ENCODE measurements around the gene CDCP1.
A peak's percentile ranks its signal among the peaks of the same experiment; 100 is the strongest.

DNA sequence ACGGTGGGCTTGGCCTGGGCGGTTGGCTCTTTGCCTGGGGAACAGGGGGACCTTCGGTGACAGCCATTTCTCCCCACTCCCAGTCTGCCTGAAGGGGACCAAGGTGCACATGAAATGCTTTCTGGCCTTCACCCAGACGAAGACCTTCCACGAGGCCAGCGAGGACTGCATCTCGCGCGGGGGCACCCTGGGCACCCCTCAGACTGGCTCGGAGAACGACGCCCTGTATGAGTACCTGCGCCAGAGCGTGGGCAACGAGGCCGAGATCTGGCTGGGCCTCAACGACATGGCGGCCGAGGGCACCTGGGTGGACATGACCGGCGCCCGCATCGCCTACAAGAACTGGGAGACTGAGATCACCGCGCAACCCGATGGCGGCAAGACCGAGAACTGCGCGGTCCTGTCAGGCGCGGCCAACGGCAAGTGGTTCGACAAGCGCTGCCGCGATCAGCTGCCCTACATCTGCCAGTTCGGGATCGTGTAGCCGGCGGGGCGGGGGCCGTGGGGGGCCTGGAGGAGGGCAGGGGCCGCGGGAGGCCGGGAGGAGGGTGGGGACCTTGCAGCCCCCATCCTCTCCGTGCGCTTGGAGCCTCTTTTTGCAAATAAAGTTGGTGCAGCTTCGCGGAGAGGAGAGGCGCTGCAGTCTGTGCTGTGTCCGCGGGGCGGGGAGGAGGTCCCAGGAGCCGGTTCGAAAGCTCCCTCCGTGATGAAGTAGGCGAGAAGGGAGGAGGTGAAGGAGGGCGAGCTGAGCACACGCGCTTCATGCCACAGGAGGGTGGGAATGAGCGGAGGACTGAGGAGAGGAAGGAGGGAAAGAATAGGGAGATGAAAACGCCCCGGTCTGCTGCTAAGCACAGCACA lies 110.5 kb downstream of the CDCP1 start:
- TF ChIP-seq, protein P1, sequence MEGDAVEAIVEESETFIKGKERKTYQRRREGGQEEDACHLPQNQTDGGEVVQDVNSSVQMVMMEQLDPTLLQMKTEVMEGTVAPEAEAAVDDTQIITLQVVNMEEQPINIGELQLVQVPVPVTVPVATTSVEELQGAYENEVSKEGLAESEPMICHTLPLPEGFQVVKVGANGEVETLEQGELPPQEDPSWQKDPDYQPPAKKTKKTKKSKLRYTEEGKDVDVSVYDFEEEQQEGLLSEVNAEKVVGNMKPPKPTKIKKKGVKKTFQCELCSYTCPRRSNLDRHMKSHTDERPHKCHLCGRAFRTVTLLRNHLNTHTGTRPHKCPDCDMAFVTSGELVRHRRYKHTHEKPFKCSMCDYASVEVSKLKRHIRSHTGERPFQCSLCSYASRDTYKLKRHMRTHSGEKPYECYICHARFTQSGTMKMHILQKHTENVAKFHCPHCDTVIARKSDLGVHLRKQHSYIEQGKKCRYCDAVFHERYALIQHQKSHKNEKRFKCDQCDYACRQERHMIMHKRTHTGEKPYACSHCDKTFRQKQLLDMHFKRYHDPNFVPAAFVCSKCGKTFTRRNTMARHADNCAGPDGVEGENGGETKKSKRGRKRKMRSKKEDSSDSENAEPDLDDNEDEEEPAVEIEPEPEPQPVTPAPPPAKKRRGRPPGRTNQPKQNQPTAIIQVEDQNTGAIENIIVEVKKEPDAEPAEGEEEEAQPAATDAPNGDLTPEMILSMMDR (IDR thresholded peaks at IDR 0.05), result peak in 1 of 4 experiments; percentile 27
- TF ChIP-seq POLR2A (IDR thresholded peaks at IDR 0.05), result no peak
